OCI-LY1 (cell line): ENCODE data around the gene SDK1.

Source experiments
- H2AFZ ChIP-seq: fragments of 200-600 bp; sonication (generic), shearing (Covaris generic); 2 replicates; pipeline ENCODE4 v1.6.0; 2014; ENCODE audit warnings: antibody characterized with exemption, mild to moderate bottlenecking, low read length
- H3F3A ChIP-seq: fragments of 200-600 bp; sonication (generic), shearing (Covaris generic); 2 replicates; pipeline ENCODE4 v1.6.0; 2014; ENCODE audit warnings: mild to moderate bottlenecking, antibody characterized with exemption, low read length, moderate library complexity; ENCODE audit not compliant: insufficient read depth
- H3K27ac ChIP-seq: fragments of 200-600 bp; sonication (generic); 2 replicates; pipeline ENCODE4 v1.5.1; 2014; ENCODE audit warnings: low read length, mixed run types, mild to moderate bottlenecking, low read depth; ENCODE audit not compliant: poor library complexity, severe bottlenecking
- H3K27me3 ChIP-seq: fragments of 200-600 bp; sonication (generic); 2 replicates; pipeline ENCODE4 v1.6.0; 2014; ENCODE audit warnings: antibody characterized with exemption, mild to moderate bottlenecking, low read length, moderate library complexity; ENCODE audit not compliant: insufficient read depth
- H3K36me3 ChIP-seq: fragments of 200-600 bp; sonication (generic); 2 replicates; pipeline ENCODE4 v1.6.1; 2014; ENCODE audit warnings: mild to moderate bottlenecking, antibody characterized with exemption, low read length, moderate library complexity, mixed read lengths; ENCODE audit not compliant: insufficient read depth
- H3K4me1 ChIP-seq: fragments of 200-600 bp; sonication (generic); 2 replicates; pipeline ENCODE4 v1.5.1; 2014; ENCODE audit warnings: mild to moderate bottlenecking, low read length, moderate library complexity; ENCODE audit not compliant: insufficient read depth, severe bottlenecking
- H3K4me2 ChIP-seq: fragments of 200-600 bp; sonication (generic), shearing (Covaris generic); 2 replicates; pipeline ENCODE4 v1.6.1; 2014; ENCODE audit warnings: low read length
- H3K4me3 ChIP-seq: fragments of 200-600 bp; sonication (generic); 2 replicates; pipeline ENCODE4 v1.5.1; 2014; ENCODE audit warnings: low read length, low read depth, mild to moderate bottlenecking, mixed read lengths; ENCODE audit not compliant: poor library complexity, severe bottlenecking
- H3K79me2 ChIP-seq: fragments of 200-600 bp; shearing (Covaris generic); 2 replicates; pipeline ENCODE4 v1.6.1; 2016; ENCODE audit warnings: mixed run types, low read length, mixed read lengths; ENCODE audit not compliant: insufficient read depth
- H3K9ac ChIP-seq: fragments of 200-600 bp; sonication (generic), shearing (Covaris generic); 2 replicates; pipeline ENCODE4 v1.6.1; 2014; ENCODE audit warnings: mild to moderate bottlenecking, low read length, mixed read lengths
- H3K9me2 ChIP-seq: fragments of 200-600 bp; sonication (generic), shearing (Covaris generic); 2 replicates; pipeline ENCODE4 v1.6.1; 2014; ENCODE audit warnings: low read depth, mild to moderate bottlenecking, low read length, mixed read lengths
- H3K9me3 ChIP-seq: fragments of 200-600 bp; shearing (Covaris generic); 2 replicates; pipeline ENCODE4 v1.6.1; 2014; ENCODE audit warnings: low read length, mixed read lengths
- H4K20me1 ChIP-seq: fragments of 200-600 bp; sonication (generic), shearing (Covaris generic); 2 replicates; pipeline ENCODE4 v1.6.0; 2016; ENCODE audit warnings: mild to moderate bottlenecking, low read length; ENCODE audit not compliant: insufficient read depth
- EZH2 ChIP-seq: fragments of 200-600 bp; sonication (generic), shearing (Covaris generic); IDR thresholded peaks from 2 replicates; pipeline ENCODE4 v1.8.0; 2017; ENCODE audit warnings: borderline replicate concordance, mixed run types, mild to moderate bottlenecking, antibody characterized with exemption, low read length, moderate library complexity, mixed read lengths
- TF ChIP-seq, protein P1 (sequence below): fragments of 200-600 bp; sonication (generic), shearing (Covaris generic); IDR thresholded peaks from 2 replicates; pipeline ENCODE4 v1.5.1; 2017; ENCODE audit warnings: mild to moderate bottlenecking, antibody characterized with exemption, low read length, moderate library complexity, mixed read lengths

SDK1 gene

GRCh38 chr7:3648276-3648675, 347.2 kb downstream of the SDK1 start:
- Histone ChIP-seq H4K20me1 (no peaks in the 10 kb centered on the region), H3K9me3 (no peaks in the 10 kb centered on the region), H3K79me2 (no peaks in the 10 kb centered on the region), H3K4me2 (no peak overlapping the region), H3K27me3 (no peaks in the 10 kb centered on the region), H3F3A (no peaks in the 10 kb centered on the region), H2AFZ (no peak overlapping the region), H3K4me3 (no peak overlapping the region), H3K9me2 (no peaks in the 10 kb centered on the region), H3K9ac (no peak overlapping the region), H3K4me1 (no peaks in the 10 kb centered on the region), H3K27ac (no peak overlapping the region), H3K36me3 (peaks cover 14% of the 10 kb centered on the region)
- TF ChIP-seq EZH2, result no peak
- TF ChIP-seq, protein P1, sequence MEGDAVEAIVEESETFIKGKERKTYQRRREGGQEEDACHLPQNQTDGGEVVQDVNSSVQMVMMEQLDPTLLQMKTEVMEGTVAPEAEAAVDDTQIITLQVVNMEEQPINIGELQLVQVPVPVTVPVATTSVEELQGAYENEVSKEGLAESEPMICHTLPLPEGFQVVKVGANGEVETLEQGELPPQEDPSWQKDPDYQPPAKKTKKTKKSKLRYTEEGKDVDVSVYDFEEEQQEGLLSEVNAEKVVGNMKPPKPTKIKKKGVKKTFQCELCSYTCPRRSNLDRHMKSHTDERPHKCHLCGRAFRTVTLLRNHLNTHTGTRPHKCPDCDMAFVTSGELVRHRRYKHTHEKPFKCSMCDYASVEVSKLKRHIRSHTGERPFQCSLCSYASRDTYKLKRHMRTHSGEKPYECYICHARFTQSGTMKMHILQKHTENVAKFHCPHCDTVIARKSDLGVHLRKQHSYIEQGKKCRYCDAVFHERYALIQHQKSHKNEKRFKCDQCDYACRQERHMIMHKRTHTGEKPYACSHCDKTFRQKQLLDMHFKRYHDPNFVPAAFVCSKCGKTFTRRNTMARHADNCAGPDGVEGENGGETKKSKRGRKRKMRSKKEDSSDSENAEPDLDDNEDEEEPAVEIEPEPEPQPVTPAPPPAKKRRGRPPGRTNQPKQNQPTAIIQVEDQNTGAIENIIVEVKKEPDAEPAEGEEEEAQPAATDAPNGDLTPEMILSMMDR, result no peak

GRCh38 chr7:3649250-3649649, 348.2 kb downstream of the SDK1 start:
- H3K27me3 ChIP-seq, result no peaks in the 10 kb centered on the region
- no peaks in the 10 kb centered on the region for H3F3A ChIP-seq
- H2AFZ ChIP-seq, result no peak overlapping the region
- peaks cover 16% of the 10 kb centered on the region for H3K36me3 ChIP-seq
- no peaks in the 10 kb centered on the region for H3K9me2 ChIP-seq
- TF ChIP-seq, protein P1, result peak; percentile 21; the same call in 1 of the 2 replicates
- TF ChIP-seq EZH2, result no peak
- H3K79me2 ChIP-seq, result no peaks in the 10 kb centered on the region
- H4K20me1 ChIP-seq, result no peaks in the 10 kb centered on the region
- no peak overlapping the region for H3K27ac ChIP-seq
- H3K9ac ChIP-seq, result no peak overlapping the region
- no peak overlapping the region for H3K4me2 ChIP-seq
- no peaks in the 10 kb centered on the region for H3K4me1 ChIP-seq
- no peaks in the 10 kb centered on the region for H3K9me3 ChIP-seq
- H3K4me3 ChIP-seq, result no peak overlapping the region

GRCh38 chr7:3649678-3650440, 348.8 kb downstream of the SDK1 start:
- H3K27me3 ChIP-seq, result no peaks in the 10 kb centered on the region
- H3K9me2 ChIP-seq, result no peaks in the 10 kb centered on the region
- H4K20me1 ChIP-seq, result no peaks in the 10 kb centered on the region
- H3K9ac ChIP-seq, result no peak overlapping the region
- no peak overlapping the region for H3K4me3 ChIP-seq
- H3K9me3 ChIP-seq, result no peaks in the 10 kb centered on the region
- no peaks in the 10 kb centered on the region for H3F3A ChIP-seq
- H2AFZ ChIP-seq, result no peak overlapping the region
- no peak overlapping the region for H3K4me2 ChIP-seq
- H3K27ac ChIP-seq, result no peak overlapping the region
- H3K79me2 ChIP-seq, result no peaks in the 10 kb centered on the region
- H3K36me3 ChIP-seq, result peaks cover 19% of the 10 kb centered on the region
- no peaks in the 10 kb centered on the region for H3K4me1 ChIP-seq
- no peak for TF ChIP-seq EZH2
- TF ChIP-seq, protein P1, result no peak
